Endothelial cell of umbilical vein (primary cell): ENCODE measurements around the gene ETS1. TPM values are rescaled to one million over a fixed set of nuclear protein-coding genes. Genes with fewer than 3 reads are reported as not detected.

Source experiments
- BruUV-seq: library from RNA; stranded (reverse); fragments of 400-500 nt; replicated peaks from 2 replicates; lab custom pipeline; 2021; lab: Mats Ljungman, UMichigan
- CTCF ChIA-PET: fragments of 300-600, 350-600 bp; sonication (Branson Sonifier 250); formaldehyde crosslinking; loops from one replicate; lab custom pipeline; 2021; ENCODE audit warnings: antibody characterized with exemption, inconsistent platforms; lab: Charles Lee
- POLR2A ChIA-PET: fragments of 300-600, 350-600 bp; sonication (Branson Sonifier 250); formaldehyde crosslinking; loops from one replicate; lab custom pipeline; 2021; ENCODE audit warnings: antibody characterized with exemption, inconsistent platforms; lab: Charles Lee
- DNase-seq: peaks from one replicate; pipeline ENCODE4 v3.0.0-alpha.2; 2011; ENCODE audit warnings: low read depth, low spot score
- FAIRE-seq: peaks from 2 replicates; lab custom pipeline; 2011; peaks lifted over from hg19 to GRCh38; lab: Jason Lieb, UNC
- H2AFZ ChIP-seq: 2 replicates; pipeline ENCODE4 v1.6.0; 2012; ENCODE audit warnings: low read depth, low read length, control low read depth, inconsistent platforms
- H3K27ac ChIP-seq: 2 replicates; pipeline ENCODE4 v1.5.1; 2011; ENCODE audit warnings: low read depth, mild to moderate bottlenecking, control low read depth, low read length, moderate library complexity; ENCODE audit not compliant: insufficient read depth
- H3K27me3 ChIP-seq, 2 experiments: 2 replicates each; pipeline versions ENCODE4 v1.6.0 to v1.6.1; 2011; ENCODE audit warnings: low read length in 2 of 2, mixed read lengths in 1 of 2; ENCODE audit not compliant: control insufficient read depth in 2 of 2, insufficient read depth in 2 of 2
- H3K36me3 ChIP-seq, 2 experiments: 2 replicates in 1 of 2; 3 replicates in 1 of 2; pipeline ENCODE4 v1.5.1; 2011; ENCODE audit warnings: low read length in 2 of 2, mild to moderate bottlenecking in 1 of 2, moderate library complexity in 1 of 2; ENCODE audit not compliant: control insufficient read depth in 2 of 2, insufficient read depth in 2 of 2; ENCODE audit errors: extremely low read depth in 1 of 2
- H3K4me1 ChIP-seq: 3 replicates; pipeline ENCODE4 v1.5.1; 2011; ENCODE audit warnings: mild to moderate bottlenecking, low read length; ENCODE audit not compliant: control insufficient read depth, insufficient read depth; ENCODE audit errors: extremely low read depth
- H3K4me2 ChIP-seq: 2 replicates; pipeline ENCODE4 v1.6.1; 2011; ENCODE audit warnings: low read length, control low read depth, mixed read lengths; ENCODE audit not compliant: insufficient read depth
- H3K4me3 ChIP-seq, 3 experiments: fragments of 200-600 bp in 1 of 3; sonication (generic), shearing (Covaris generic) in 1 of 3; replicated peaks in 1 of 3; 2 replicates each; pipeline ENCODE4 v1.5.1; 2011 to 2016; ENCODE audit warnings: control low read depth in 3 of 3, low read length in 3 of 3, mild to moderate bottlenecking in 2 of 3, inconsistent platforms in 1 of 3, low read depth in 1 of 3, moderate library complexity in 1 of 3; ENCODE audit not compliant: insufficient read depth in 1 of 3
- H3K79me2 ChIP-seq: 2 replicates; pipeline ENCODE4 v1.6.0; 2012; ENCODE audit warnings: low read length, inconsistent platforms; ENCODE audit not compliant: control insufficient read depth, insufficient read depth
- H3K9ac ChIP-seq: replicated peaks from 2 replicates; pipeline ENCODE3; 2011; ENCODE audit warnings: low read length, control low read depth; ENCODE audit not compliant: insufficient read depth; ENCODE audit errors: extremely low read depth
- H3K9me1 ChIP-seq: replicated peaks from 3 replicates; pipeline ENCODE4 v1.6.0; 2011; ENCODE audit warnings: mild to moderate bottlenecking, low read length; ENCODE audit not compliant: control insufficient read depth, insufficient read depth; ENCODE audit errors: extremely low read depth
- H3K9me3 ChIP-seq: replicated peaks from 2 replicates; pipeline ENCODE4 v1.5.1; 2012; ENCODE audit warnings: low read length, inconsistent platforms; ENCODE audit not compliant: control insufficient read depth, insufficient read depth
- H4K20me1 ChIP-seq: replicated peaks from 2 replicates; pipeline ENCODE3; 2011; ENCODE audit warnings: mild to moderate bottlenecking, low read length; ENCODE audit not compliant: control insufficient read depth, insufficient read depth; ENCODE audit errors: extremely low read depth
- EZH2 ChIP-seq: IDR thresholded peaks from 2 replicates; pipeline ENCODE4 v1.6.1; 2012; ENCODE audit warnings: borderline replicate concordance, low read depth, mild to moderate bottlenecking, moderate library complexity, low read length, inconsistent platforms; ENCODE audit not compliant: severe bottlenecking
- FOS ChIP-seq: IDR thresholded peaks from 2 replicates; pipeline ENCODE4 v1.6.1; 2011; ENCODE audit warnings: mild to moderate bottlenecking, low read length, moderate library complexity, borderline replicate concordance; ENCODE audit not compliant: insufficient read depth
- GATA2 ChIP-seq: IDR thresholded peaks from 2 replicates; pipeline ENCODE4 v1.7.0; 2011; ENCODE audit warnings: low read depth, mild to moderate bottlenecking, moderate library complexity, mixed read lengths, low read length; ENCODE audit not compliant: insufficient read length, insufficient read depth
- JUN ChIP-seq: IDR thresholded peaks from 2 replicates; pipeline ENCODE4 v1.6.1; 2011; ENCODE audit warnings: borderline replicate concordance, low read depth; ENCODE audit not compliant: insufficient read length, insufficient read depth
- MYC ChIP-seq: IDR thresholded peaks from one replicate; pipeline ENCODE4 v1.6.1; 2011; ENCODE audit warnings: mild to moderate bottlenecking, low read depth, low read length
- POLR2A ChIP-seq: IDR thresholded peaks from 2 replicates; pipeline ENCODE4 v1.6.1; 2012; ENCODE audit warnings: low read depth, mild to moderate bottlenecking, control low read depth, low read length
- POLR2AphosphoS5 ChIP-seq: IDR thresholded peaks from 2 replicates; pipeline ENCODE4 v1.6.1; 2012; ENCODE audit warnings: low read depth, mild to moderate bottlenecking, control low read depth, low read length, moderate library complexity; ENCODE audit not compliant: insufficient read depth
- dilution Hi-C: fragments of 300-500 bp; cut with MboI; formaldehyde crosslinking; loops from one replicate; pipeline ENCODE4 v1.15.0; 2019; ENCODE audit warnings: low sequenced_read_pairs; ENCODE audit not compliant: extremely low pct_ligation_motif_present
- intact Hi-C: fragments of 100-400 bp; cut with micrococcal nuclease; formaldehyde crosslinking; loops from one replicate; pipeline ENCODE4 v1.10.0; 2022
- polyA plus RNA-seq, 4 experiments: library from polyadenylated mRNA; depleted of rRNA in 3 of 4; stranded (reverse) in 3 of 4; unstranded in 1 of 4; fragments of >200 nt; gene quantifications; 2 replicates each; pipeline versions ENCODE4 v1.2.1 to v1.2.3, GENCODE V29; 2011 to 2012; ENCODE audit warnings: missing spikeins in 1 of 4
- total RNA-seq: library from RNA; stranded (reverse); gene quantifications from 2 replicates; pipeline ENCODE4 v1.2.3, GENCODE V29; 2021
- TF ChIP-seq, protein P1 (sequence below): IDR thresholded peaks from 2 replicates; pipeline ENCODE4 v1.6.1; 2011; ENCODE audit not compliant: insufficient read depth, insufficient read length
- TF ChIP-seq, protein P2 (sequence below), 2 donors: IDR thresholded peaks; 1 replicate in 1 of 2; 2 replicates in 1 of 2; pipeline ENCODE4 v1.5.1; 2011; ENCODE audit warnings: low read length in 2 of 2, mild to moderate bottlenecking in 2 of 2, moderate library complexity in 2 of 2, control low read depth in 1 of 2, inconsistent platforms in 1 of 2, low read depth in 1 of 2; ENCODE audit not compliant: insufficient read depth in 1 of 2; ENCODE audit errors: extremely low read depth in 1 of 2

The ETS1 gene
- total and polyA plus RNA-seq, 2 donors (not counting 3 experiments of a cell fraction or from before 2014, with no cell fraction given): 34.2 to 115 TPM

GRCh38 chr11:128544471-128545051 lies 42.8 kb downstream of the ETS1 start:
- Histone ChIP-seq H3K9me1 (no peaks in the 10 kb centered on the region), H3K4me3 (no peak overlapping the region), H3K4me2 (no peak overlapping the region), H4K20me1 (no peaks in the 10 kb centered on the region), H3K9ac (no peak overlapping the region), H3K27ac (no peak overlapping the region), H3K36me3 (no peaks in the 10 kb centered on the region), H3K27me3 (peaks cover 13 to 14% of the 10 kb centered on the region in 2 experiments), H3K9me3 (no peaks in the 10 kb centered on the region), H3K4me1 (peaks cover 9% of the 10 kb centered on the region), H3K79me2 (no peaks in the 10 kb centered on the region), H2AFZ (no peak overlapping the region)
- ChIA-PET POLR2A (interaction anchor here (0.6 kb wide), 1 partner anchor 252 kb away, joined by 3 read pairs; no protein-coding TSS in a partner anchor), CTCF (interaction anchor here (0.7 to 1.5 kb wide), 6 partner anchors 9 to 372 kb away, joined by 3 to 5 read pairs (median 3); no protein-coding TSS in a partner anchor)
- intact Hi-C loops (no loop called here), dilution Hi-C loops (no loop called here)
- BruUV-seq: no TSS peak
- FAIRE-seq (no peak), DNase-seq (peak; percentile 46)
- no peak for TF ChIP-seq POLR2A
- no peak for TF ChIP-seq GATA2
- no peak for TF ChIP-seq MYC
- TF ChIP-seq POLR2AphosphoS5: no peak
- TF ChIP-seq, protein P1, sequence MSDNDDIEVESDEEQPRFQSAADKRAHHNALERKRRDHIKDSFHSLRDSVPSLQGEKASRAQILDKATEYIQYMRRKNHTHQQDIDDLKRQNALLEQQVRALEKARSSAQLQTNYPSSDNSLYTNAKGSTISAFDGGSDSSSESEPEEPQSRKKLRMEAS: no peak

GRCh38 chr11:128540469-128540868 lies 46.9 kb downstream of the ETS1 start:
- H4K20me1 ChIP-seq: no peaks in the 10 kb centered on the region
- H3K9me1 ChIP-seq: no peaks in the 10 kb centered on the region
- TF ChIP-seq EZH2 (no peak), POLR2AphosphoS5 (no peak), GATA2 (no peak), POLR2A (no peak), FOS (no peak), MYC (no peak), JUN (no peak)
- TF ChIP-seq, protein P1: no peak
- TF ChIP-seq, protein P2, sequence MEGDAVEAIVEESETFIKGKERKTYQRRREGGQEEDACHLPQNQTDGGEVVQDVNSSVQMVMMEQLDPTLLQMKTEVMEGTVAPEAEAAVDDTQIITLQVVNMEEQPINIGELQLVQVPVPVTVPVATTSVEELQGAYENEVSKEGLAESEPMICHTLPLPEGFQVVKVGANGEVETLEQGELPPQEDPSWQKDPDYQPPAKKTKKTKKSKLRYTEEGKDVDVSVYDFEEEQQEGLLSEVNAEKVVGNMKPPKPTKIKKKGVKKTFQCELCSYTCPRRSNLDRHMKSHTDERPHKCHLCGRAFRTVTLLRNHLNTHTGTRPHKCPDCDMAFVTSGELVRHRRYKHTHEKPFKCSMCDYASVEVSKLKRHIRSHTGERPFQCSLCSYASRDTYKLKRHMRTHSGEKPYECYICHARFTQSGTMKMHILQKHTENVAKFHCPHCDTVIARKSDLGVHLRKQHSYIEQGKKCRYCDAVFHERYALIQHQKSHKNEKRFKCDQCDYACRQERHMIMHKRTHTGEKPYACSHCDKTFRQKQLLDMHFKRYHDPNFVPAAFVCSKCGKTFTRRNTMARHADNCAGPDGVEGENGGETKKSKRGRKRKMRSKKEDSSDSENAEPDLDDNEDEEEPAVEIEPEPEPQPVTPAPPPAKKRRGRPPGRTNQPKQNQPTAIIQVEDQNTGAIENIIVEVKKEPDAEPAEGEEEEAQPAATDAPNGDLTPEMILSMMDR (IDR thresholded peaks at IDR 0.05; ENCODE audit: extremely low read depth in 1 of 2, insufficient read depth in 1 of 2, low read depth in 1 of 2, low read length in 2 of 2): no peak
- H3K36me3 ChIP-seq: no peaks in the 10 kb centered on the region
- BruUV-seq: no TSS peak
- no peak overlapping the region for H3K27ac ChIP-seq
- dilution Hi-C loops (no loop called here), intact Hi-C loops (no loop called here)
- H3K4me1 ChIP-seq: no peaks in the 10 kb centered on the region
- H3K79me2 ChIP-seq: no peaks in the 10 kb centered on the region
- no peaks in the 10 kb centered on the region for H3K9me3 ChIP-seq
- no peak overlapping the region for H3K4me3 ChIP-seq
- no peak overlapping the region for H3K4me2 ChIP-seq
- no peak overlapping the region for H2AFZ ChIP-seq
- H3K27me3 ChIP-seq: peaks cover 7 to 12% of the 10 kb centered on the region in 2 experiments
- FAIRE-seq: no peak
- DNase-seq: no peak
- H3K9ac ChIP-seq: no peak overlapping the region
- ChIA-PET POLR2A (no interaction called here), CTCF (interaction anchor here (0.9 to 2.3 kb wide), 5 partner anchors 8 to 92 kb away, joined by 3 to 8 read pairs (median 3); no protein-coding TSS in a partner anchor)
